Liver (tissue), 9 donors: ENCODE results near the gene EPHA6. TPM values are rescaled to one million over a fixed set of nuclear protein-coding genes. Genes with fewer than 3 reads are reported as not detected.

Experiments
- DNase-seq: peaks from one replicate; pipeline ENCODE4 v3.0.0-alpha.2; 2017; ENCODE audit warnings: low spot score
- H3K27ac ChIP-seq, 2 donors: one replicate each; pipeline ENCODE4 v1.7.0; 2013; ENCODE audit warnings: inconsistent platforms in 2 of 2, low read length in 2 of 2, control low read depth in 1 of 2, low read depth in 1 of 2, mild to moderate bottlenecking in 1 of 2
- H3K27me3 ChIP-seq, 4 donors: one replicate each; pipeline versions ENCODE4 v1.6.1 to v1.7.0; 2013; ENCODE audit warnings: low read length in 3 of 4, inconsistent platforms in 1 of 4, mild to moderate bottlenecking in 1 of 4, moderate library complexity in 1 of 4; ENCODE audit not compliant: control insufficient read depth in 4 of 4, insufficient read depth in 4 of 4
- H3K36me3 ChIP-seq, 4 donors: one replicate each; pipeline versions ENCODE4 v1.6.1 to v1.7.0; 2013; ENCODE audit warnings: low read length in 3 of 4, mild to moderate bottlenecking in 3 of 4, low read depth in 1 of 4, moderate library complexity in 1 of 4; ENCODE audit not compliant: control insufficient read depth in 4 of 4, insufficient read depth in 3 of 4
- H3K4me1 ChIP-seq, 4 donors: one replicate each; pipeline versions ENCODE4 v1.6.1 to v1.7.0; 2013; ENCODE audit warnings: low read length in 3 of 4, mild to moderate bottlenecking in 3 of 4, moderate library complexity in 1 of 4; ENCODE audit not compliant: control insufficient read depth in 4 of 4, insufficient read depth in 4 of 4
- H3K4me3 ChIP-seq, 3 donors: one replicate each; pipeline versions ENCODE4 v1.6.1 to v1.7.0; 2013; ENCODE audit warnings: low read length in 3 of 3, control low read depth in 1 of 3, low read depth in 1 of 3, mild to moderate bottlenecking in 1 of 3
- H3K9ac ChIP-seq, 2 donors: one replicate each; pipeline ENCODE4 v1.7.0; 2013; ENCODE audit warnings: low read length in 2 of 2, mild to moderate bottlenecking in 2 of 2, moderate library complexity in 2 of 2, control low read depth in 1 of 2, low read depth in 1 of 2
- H3K9me3 ChIP-seq, 4 donors: one replicate each; pipeline versions ENCODE4 v1.6.1 to v1.7.0; 2013; ENCODE audit warnings: low read length in 3 of 4; ENCODE audit not compliant: control insufficient read depth in 4 of 4
- FOXA1 ChIP-seq: IDR thresholded peaks from 2 replicates; pipeline ENCODE4 v1.6.1; 2016; ENCODE audit warnings: antibody characterized with exemption
- GABPA ChIP-seq, 2 donors: IDR thresholded peaks in 1 of 2; conservative IDR thresholded peaks in 1 of 2; 2 replicates each; pipeline ENCODE4 v1.6.1; 2016; ENCODE audit warnings: antibody characterized with exemption in 2 of 2, mild to moderate bottlenecking in 1 of 2, moderate library complexity in 1 of 2
- HNF4A ChIP-seq, 2 donors: conservative IDR thresholded peaks; 2 replicates each; pipeline ENCODE4 v1.6.1; 2016; ENCODE audit warnings: antibody characterized with exemption in 2 of 2, mild to moderate bottlenecking in 2 of 2
- HNF4G ChIP-seq: IDR thresholded peaks from 2 replicates; pipeline ENCODE4 v1.6.1; 2016; ENCODE audit warnings: antibody characterized with exemption
- JUND ChIP-seq, 2 donors: IDR thresholded peaks; 2 replicates each; pipeline ENCODE4 v1.6.1; 2016; ENCODE audit warnings: antibody characterized with exemption in 2 of 2
- NR2F2 ChIP-seq: IDR thresholded peaks from 2 replicates; pipeline ENCODE4 v1.6.1; 2016; ENCODE audit warnings: antibody characterized with exemption
- RAD21 ChIP-seq, 2 donors: IDR thresholded peaks; 2 replicates each; pipeline ENCODE4 v1.6.1; 2016; ENCODE audit warnings: antibody characterized with exemption in 2 of 2, mild to moderate bottlenecking in 2 of 2
- REST ChIP-seq: IDR thresholded peaks from 2 replicates; pipeline ENCODE4 v1.6.1; 2016; ENCODE audit warnings: antibody characterized with exemption, mild to moderate bottlenecking
- RXRA ChIP-seq, 2 donors: IDR thresholded peaks; 2 replicates each; pipeline ENCODE4 v1.6.1; 2017 to 2018; ENCODE audit warnings: antibody characterized with exemption in 2 of 2, mild to moderate bottlenecking in 1 of 2
- SP1 ChIP-seq: IDR thresholded peaks from 2 replicates; pipeline ENCODE4 v1.6.1; 2018; ENCODE audit warnings: antibody characterized with exemption, mild to moderate bottlenecking
- TAF1 ChIP-seq: conservative IDR thresholded peaks from 2 replicates; pipeline ENCODE4 v1.6.1; 2016; ENCODE audit warnings: antibody characterized with exemption, mild to moderate bottlenecking
- YY1 ChIP-seq: IDR thresholded peaks from 2 replicates; pipeline ENCODE4 v1.6.1; 2016; ENCODE audit warnings: antibody characterized with exemption, mild to moderate bottlenecking
- WGBS: extraction: QIAGEN DNeasy Blood & Tissue Kit; methylation state at CpG from one replicate; pipeline ENCODE4 v1.1.7; 2013; 5-methylcytosine and 5-hydroxymethylcytosine counted together
- polyA plus RNA-seq, 2 donors: library from polyadenylated mRNA; stranded (reverse) in 1 of 2; unstranded in 1 of 2; fragments of 200-250 nt in 1 of 2; fragments of >200 nt in 1 of 2; fragmentation: Nextera tagmentation in 1 of 2; extraction: Ambion mirVana in 1 of 2; gene quantifications; one replicate each; pipeline versions ENCODE4 v1.2.1 to v1.2.3, GENCODE V29; 2013 to 2015
- total RNA-seq, 2 donors: library from RNA; depleted of rRNA; stranded (reverse); fragments of >200 nt; gene quantifications; one replicate each; pipeline ENCODE4 v1.2.3, GENCODE V29; 2014
- TF ChIP-seq, protein P1 (sequence below): IDR thresholded peaks from 2 replicates; pipeline ENCODE4 v1.6.1; 2016; ENCODE audit warnings: antibody characterized with exemption
- TF ChIP-seq, protein P2 (sequence below): fragments of 150-350 bp; IDR thresholded peaks from 2 replicates; pipeline ENCODE4 v1.5.1; 2017; ENCODE audit warnings: improper control_type of control experiment, low read depth, low read length; ENCODE audit not compliant: missing input control
- TF ChIP-seq, protein P3 (sequence below): IDR thresholded peaks from 2 replicates; pipeline ENCODE4 v1.6.1; 2016; ENCODE audit warnings: antibody characterized with exemption
- TF ChIP-seq, protein P4 (sequence below): IDR thresholded peaks from 2 replicates; pipeline ENCODE4 v1.6.1; 2016; ENCODE audit warnings: antibody characterized with exemption
- donor health status: healthy.
- donor health status: healthy.
- donor health status: healthy.
- donor health status: healthy.
- donor health status: healthy.

The EPHA6 gene
- total and polyA plus RNA-seq, 4 donors = 0.05 to 0.17 (median 0.05) TPM; not detected in 1

DNA sequence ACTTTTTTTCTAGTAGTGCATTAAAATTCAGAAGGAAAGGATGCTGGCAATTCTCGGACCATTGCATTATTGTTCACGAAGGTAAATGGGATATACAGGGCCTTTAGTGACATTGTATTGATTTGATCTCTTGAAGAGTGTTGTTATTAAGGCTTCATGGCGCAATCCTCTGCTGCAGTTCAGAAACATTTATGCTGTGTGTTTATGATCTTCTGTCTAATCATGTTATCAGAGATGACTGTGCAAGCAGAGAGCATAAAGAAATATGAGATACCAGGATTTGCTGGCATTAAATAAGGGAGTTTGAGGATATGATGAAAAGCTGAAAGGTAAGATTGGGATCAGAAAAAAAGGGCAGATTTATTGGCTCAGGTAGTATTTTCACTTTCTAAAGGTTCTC is 180.6 kb downstream of the EPHA6 start (continued):
- TF ChIP-seq, protein P1, sequence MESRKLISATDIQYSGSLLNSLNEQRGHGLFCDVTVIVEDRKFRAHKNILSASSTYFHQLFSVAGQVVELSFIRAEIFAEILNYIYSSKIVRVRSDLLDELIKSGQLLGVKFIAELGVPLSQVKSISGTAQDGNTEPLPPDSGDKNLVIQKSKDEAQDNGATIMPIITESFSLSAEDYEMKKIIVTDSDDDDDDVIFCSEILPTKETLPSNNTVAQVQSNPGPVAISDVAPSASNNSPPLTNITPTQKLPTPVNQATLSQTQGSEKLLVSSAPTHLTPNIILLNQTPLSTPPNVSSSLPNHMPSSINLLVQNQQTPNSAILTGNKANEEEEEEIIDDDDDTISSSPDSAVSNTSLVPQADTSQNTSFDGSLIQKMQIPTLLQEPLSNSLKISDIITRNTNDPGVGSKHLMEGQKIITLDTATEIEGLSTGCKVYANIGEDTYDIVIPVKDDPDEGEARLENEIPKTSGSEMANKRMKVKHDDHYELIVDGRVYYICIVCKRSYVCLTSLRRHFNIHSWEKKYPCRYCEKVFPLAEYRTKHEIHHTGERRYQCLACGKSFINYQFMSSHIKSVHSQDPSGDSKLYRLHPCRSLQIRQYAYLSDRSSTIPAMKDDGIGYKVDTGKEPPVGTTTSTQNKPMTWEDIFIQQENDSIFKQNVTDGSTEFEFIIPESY = no peak
- TF ChIP-seq, protein P2, sequence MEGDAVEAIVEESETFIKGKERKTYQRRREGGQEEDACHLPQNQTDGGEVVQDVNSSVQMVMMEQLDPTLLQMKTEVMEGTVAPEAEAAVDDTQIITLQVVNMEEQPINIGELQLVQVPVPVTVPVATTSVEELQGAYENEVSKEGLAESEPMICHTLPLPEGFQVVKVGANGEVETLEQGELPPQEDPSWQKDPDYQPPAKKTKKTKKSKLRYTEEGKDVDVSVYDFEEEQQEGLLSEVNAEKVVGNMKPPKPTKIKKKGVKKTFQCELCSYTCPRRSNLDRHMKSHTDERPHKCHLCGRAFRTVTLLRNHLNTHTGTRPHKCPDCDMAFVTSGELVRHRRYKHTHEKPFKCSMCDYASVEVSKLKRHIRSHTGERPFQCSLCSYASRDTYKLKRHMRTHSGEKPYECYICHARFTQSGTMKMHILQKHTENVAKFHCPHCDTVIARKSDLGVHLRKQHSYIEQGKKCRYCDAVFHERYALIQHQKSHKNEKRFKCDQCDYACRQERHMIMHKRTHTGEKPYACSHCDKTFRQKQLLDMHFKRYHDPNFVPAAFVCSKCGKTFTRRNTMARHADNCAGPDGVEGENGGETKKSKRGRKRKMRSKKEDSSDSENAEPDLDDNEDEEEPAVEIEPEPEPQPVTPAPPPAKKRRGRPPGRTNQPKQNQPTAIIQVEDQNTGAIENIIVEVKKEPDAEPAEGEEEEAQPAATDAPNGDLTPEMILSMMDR = no peak
- TF ChIP-seq TAF1 (no peak), NR2F2 (no peak)

DNA sequence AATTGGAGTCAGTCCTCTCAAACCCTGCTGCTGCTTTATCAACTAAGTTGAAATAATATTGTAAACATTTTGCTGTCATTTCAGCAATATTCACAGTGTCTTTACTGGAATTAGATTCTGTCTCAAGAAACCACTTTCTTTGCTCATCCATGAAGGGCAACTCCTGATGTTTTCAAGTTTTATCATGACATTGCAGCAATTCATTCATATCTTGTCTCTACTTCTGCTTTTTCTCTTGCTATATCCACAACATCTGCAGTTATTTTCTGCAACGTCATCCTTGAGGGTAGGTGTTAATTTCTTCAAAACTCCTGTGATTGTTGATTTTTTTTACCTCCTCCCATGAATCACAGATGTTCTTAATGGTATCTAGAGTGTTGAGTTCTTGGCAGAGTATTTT is 181.6 kb downstream of the EPHA6 start:
- WGBS = 43% methylated on average over 1 of the region's 1 CpG
- Histone ChIP-seq H3K4me1 (no peaks in the 10 kb centered on the region), H3K4me3 (no peak overlapping the region), H3K9me3 (no peaks in the 10 kb centered on the region), H3K9ac (no peak overlapping the region), H3K27ac (no peak overlapping the region), H3K27me3 (no peaks in the 10 kb centered on the region), H3K36me3 (no peaks in the 10 kb centered on the region)
- TF ChIP-seq YY1 (no peak), TAF1 (no peak), REST (no peak), RAD21 (IDR thresholded peaks at IDR 0.05) (no peak), HNF4G (no peak), GABPA (IDR thresholded peaks at IDR 0.05 in 1 of 2, conservative IDR thresholded peaks at IDR 0.05 in 1 of 2) (no peak), FOXA1 (no peak), RXRA (IDR thresholded peaks at IDR 0.05) (no peak), SP1 (no peak), JUND (IDR thresholded peaks at IDR 0.05) (no peak), HNF4A (conservative IDR thresholded peaks at IDR 0.05) (no peak)
- TF ChIP-seq, protein P1 = no peak
- TF ChIP-seq, protein P3, sequence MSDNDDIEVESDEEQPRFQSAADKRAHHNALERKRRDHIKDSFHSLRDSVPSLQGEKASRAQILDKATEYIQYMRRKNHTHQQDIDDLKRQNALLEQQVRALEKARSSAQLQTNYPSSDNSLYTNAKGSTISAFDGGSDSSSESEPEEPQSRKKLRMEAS = no peak
- TF ChIP-seq, protein P2 = no peak
- TF ChIP-seq, protein P4, sequence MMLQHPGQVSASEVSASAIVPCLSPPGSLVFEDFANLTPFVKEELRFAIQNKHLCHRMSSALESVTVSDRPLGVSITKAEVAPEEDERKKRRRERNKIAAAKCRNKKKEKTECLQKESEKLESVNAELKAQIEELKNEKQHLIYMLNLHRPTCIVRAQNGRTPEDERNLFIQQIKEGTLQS = no peak
- DNase-seq = no peak
